Measurements from ENCODE around the gene PARD3B.

PARD3B gene

GRCh38 chr2:204664708-204665121 is 119.4 kb downstream of the PARD3B start:
- H3K36me3 ChIP-seq (ENCODE audit: insufficient read depth, low read length), result no peaks in the 10 kb centered on the region
- H3K79me2 ChIP-seq (ENCODE audit: insufficient read depth, low read length), result no peaks in the 10 kb centered on the region
- H3K9ac ChIP-seq (ENCODE audit: low read depth, low read length), result no peak overlapping the region
- H3K9me3 ChIP-seq (ENCODE audit: insufficient read depth, low read length, severe bottlenecking), result no peaks in the 10 kb centered on the region
- H3K27ac ChIP-seq (ENCODE audit: low read length), result no peak overlapping the region
- no peaks in the 10 kb centered on the region for H3K27me3 ChIP-seq (ENCODE audit: insufficient read depth, low read length, poor library complexity)
- H2AFZ ChIP-seq (ENCODE audit: low read depth, low read length), result no peak overlapping the region
- TF ChIP-seq CTCF (IDR thresholded peaks at IDR 0.05; ENCODE audit: borderline replicate concordance, extremely low read depth, low read length, poor library complexity, severe bottlenecking), result no peak
- no peak for TF ChIP-seq EZH2 (IDR thresholded peaks at IDR 0.05; ENCODE audit: borderline replicate concordance, low read depth, low read length, severe bottlenecking)
- no peak overlapping the region for H3K4me3 ChIP-seq (ENCODE audit: low read depth in 1 of 2, low read length in 2 of 2)
- no peak overlapping the region for H3K4me2 ChIP-seq (ENCODE audit: insufficient read depth, low read length)
- no peak for DNase-seq
- ATAC-seq (ENCODE audit: insufficient read depth, low read depth), result no peak
- no peaks in the 10 kb centered on the region for H3K4me1 ChIP-seq (ENCODE audit: insufficient read depth, low read length)
- no peaks in the 10 kb centered on the region for H4K20me1 ChIP-seq (ENCODE audit: insufficient read depth, low read length)

GRCh38 chr2:204665207-204665606 is 119.9 kb downstream of the PARD3B start:
- H3K9me3 ChIP-seq (ENCODE audit: insufficient read depth, low read length, severe bottlenecking), result no peaks in the 10 kb centered on the region
- no peak overlapping the region for H2AFZ ChIP-seq (ENCODE audit: low read depth, low read length)
- H3K36me3 ChIP-seq (ENCODE audit: insufficient read depth, low read length), result no peaks in the 10 kb centered on the region
- no peak overlapping the region for H3K4me3 ChIP-seq (ENCODE audit: low read depth in 1 of 2, low read length in 2 of 2)
- H3K27ac ChIP-seq (ENCODE audit: low read length), result no peak overlapping the region
- no peaks in the 10 kb centered on the region for H3K4me1 ChIP-seq (ENCODE audit: insufficient read depth, low read length)
- H3K79me2 ChIP-seq (ENCODE audit: insufficient read depth, low read length), result no peaks in the 10 kb centered on the region
- no peaks in the 10 kb centered on the region for H4K20me1 ChIP-seq (ENCODE audit: insufficient read depth, low read length)
- H3K9ac ChIP-seq (ENCODE audit: low read depth, low read length), result no peak overlapping the region
- H3K27me3 ChIP-seq (ENCODE audit: insufficient read depth, low read length, poor library complexity), result no peaks in the 10 kb centered on the region
- H3K4me2 ChIP-seq (ENCODE audit: insufficient read depth, low read length), result no peak overlapping the region
- no peak for TF ChIP-seq CTCF (IDR thresholded peaks at IDR 0.05; ENCODE audit: borderline replicate concordance, extremely low read depth, low read length, poor library complexity, severe bottlenecking)
- no peak for TF ChIP-seq EZH2 (IDR thresholded peaks at IDR 0.05; ENCODE audit: borderline replicate concordance, low read depth, low read length, severe bottlenecking)
- no peak for ATAC-seq (ENCODE audit: insufficient read depth, low read depth)
- DNase-seq, result no peak

- H3K36me3 ChIP-seq (ENCODE audit: insufficient read depth, low read length), result no peaks in the 10 kb centered on the region
- H3K9me3 ChIP-seq (ENCODE audit: insufficient read depth, low read length, severe bottlenecking), result no peaks in the 10 kb centered on the region
- H3K4me3 ChIP-seq (ENCODE audit: low read depth in 1 of 2, low read length in 2 of 2), result no peak overlapping the region
- ATAC-seq (ENCODE audit: insufficient read depth, low read depth) (no peak), DNase-seq (no peak)
- H3K4me1 ChIP-seq (ENCODE audit: insufficient read depth, low read length), result no peaks in the 10 kb centered on the region
- TF ChIP-seq EZH2 (IDR thresholded peaks at IDR 0.05; ENCODE audit: borderline replicate concordance, low read depth, low read length, severe bottlenecking) (no peak), CTCF (IDR thresholded peaks at IDR 0.05; ENCODE audit: borderline replicate concordance, extremely low read depth, low read length, poor library complexity, severe bottlenecking) (no peak)
- H3K27me3 ChIP-seq (ENCODE audit: insufficient read depth, low read length, poor library complexity), result peaks cover 4% of the 10 kb centered on the region
- no peak overlapping the region for H3K9ac ChIP-seq (ENCODE audit: low read depth, low read length)
- no peak overlapping the region for H3K4me2 ChIP-seq (ENCODE audit: insufficient read depth, low read length)
- no peak overlapping the region for H2AFZ ChIP-seq (ENCODE audit: low read depth, low read length)
- H3K79me2 ChIP-seq (ENCODE audit: insufficient read depth, low read length), result no peaks in the 10 kb centered on the region
- H3K27ac ChIP-seq (ENCODE audit: low read length), result no peak overlapping the region
- H4K20me1 ChIP-seq (ENCODE audit: insufficient read depth, low read length), result no peaks in the 10 kb centered on the region
These were observed 120.5 kb downstream of the PARD3B start for GRCh38 chr2:204665771-204666170.

- DNase-seq, result no peak
- no peaks in the 10 kb centered on the region for H3K9me3 ChIP-seq (ENCODE audit: insufficient read depth, low read length, severe bottlenecking)
- no peak overlapping the region for H3K4me2 ChIP-seq (ENCODE audit: insufficient read depth, low read length)
- H2AFZ ChIP-seq (ENCODE audit: low read depth, low read length), result no peak overlapping the region
- H4K20me1 ChIP-seq (ENCODE audit: insufficient read depth, low read length), result no peaks in the 10 kb centered on the region
- H3K4me3 ChIP-seq (ENCODE audit: low read depth in 1 of 2, low read length in 2 of 2), result no peak overlapping the region
- H3K36me3 ChIP-seq (ENCODE audit: insufficient read depth, low read length), result no peaks in the 10 kb centered on the region
- no peak overlapping the region for H3K9ac ChIP-seq (ENCODE audit: low read depth, low read length)
- H3K4me1 ChIP-seq (ENCODE audit: insufficient read depth, low read length), result no peaks in the 10 kb centered on the region
- TF ChIP-seq CTCF (IDR thresholded peaks at IDR 0.05; ENCODE audit: borderline replicate concordance, extremely low read depth, low read length, poor library complexity, severe bottlenecking) (no peak), EZH2 (IDR thresholded peaks at IDR 0.05; ENCODE audit: borderline replicate concordance, low read depth, low read length, severe bottlenecking) (no peak)
- H3K79me2 ChIP-seq (ENCODE audit: insufficient read depth, low read length), result no peaks in the 10 kb centered on the region
- ATAC-seq (ENCODE audit: insufficient read depth, low read depth), result no peak
- H3K27ac ChIP-seq (ENCODE audit: low read length), result no peak overlapping the region
- peaks cover 7% of the 10 kb centered on the region for H3K27me3 ChIP-seq (ENCODE audit: insufficient read depth, low read length, poor library complexity)
These were observed 122.7 kb downstream of the PARD3B start for GRCh38 chr2:204667990-204668389.

Data from DND-41 (cell line).